Esophagus muscularis mucosa (tissue), 4 donors: Measurements from ENCODE around the gene NAV2. TPM values are rescaled to one million over a fixed set of nuclear protein-coding genes. Genes with fewer than 3 reads are reported as not detected.

Experiments used
- DNase-seq: peaks from one replicate; pipeline ENCODE4 v3.0.0-alpha.2; 2017; ENCODE audit errors: extremely low spot score
- H3K27ac ChIP-seq, 4 donors: fragments of 200-600 bp; sonication (generic); replicated peaks in 1 of 4; 1 replicate in 3 of 4; 2 replicates in 1 of 4; pipeline ENCODE4 v1.5.1; 2016 to 2019; ENCODE audit warnings: mild to moderate bottlenecking in 1 of 4
- H3K27me3 ChIP-seq, 4 donors: fragments of 200-600 bp; sonication (generic); one replicate each; pipeline versions ENCODE4 v1.5.1 to v1.6.0; 2016 to 2019
- H3K36me3 ChIP-seq, 4 donors: fragments of 200-600 bp; sonication (generic); one replicate each; pipeline ENCODE4 v1.5.1; 2016 to 2019
- H3K4me1 ChIP-seq, 4 donors: fragments of 200-600 bp; sonication (generic); one replicate each; pipeline ENCODE4 v1.5.1; 2016 to 2019
- H3K4me3 ChIP-seq, 4 donors: fragments of 200-600 bp; sonication (generic); 1 replicate in 2 of 4; 2 replicates in 2 of 4; pipeline ENCODE4 v1.5.1; 2016 to 2019; ENCODE audit warnings: mild to moderate bottlenecking in 4 of 4, moderate library complexity in 1 of 4
- H3K9me3 ChIP-seq, 4 donors: fragments of 200-600 bp; sonication (generic); 1 replicate in 3 of 4; 2 replicates in 1 of 4; pipeline ENCODE4 v1.5.1; 2016 to 2019
- CTCF ChIP-seq, 3 experiments: fragments of 200-600 bp in 2 of 3; fragments of 450-650 bp in 1 of 3; sonication (generic) in 2 of 3; IDR thresholded peaks; one replicate each; pipeline ENCODE4 v1.5.1; 2017 to 2019; ENCODE audit warnings: antibody characterized with exemption in 3 of 3, mild to moderate bottlenecking in 2 of 3, moderate library complexity in 1 of 3
- EP300 ChIP-seq: sonication (generic); formaldehyde crosslinking; IDR thresholded peaks from one replicate; pipeline ENCODE4 v1.6.1; 2017; ENCODE audit warnings: antibody characterized with exemption
- POLR2A ChIP-seq: fragments of 450-650 bp; IDR thresholded peaks from one replicate; pipeline ENCODE4 v1.6.1; 2017; ENCODE audit warnings: antibody characterized with exemption, moderate library complexity, mild to moderate bottlenecking, low read depth
- POLR2AphosphoS5 ChIP-seq, 2 donors: sonication (generic); formaldehyde crosslinking; IDR thresholded peaks; one replicate each; pipeline ENCODE4 v1.6.1; 2017; ENCODE audit warnings: antibody characterized with exemption in 2 of 2
- WGBS: methylation state at CpG from one replicate; pipeline ENCODE4 v1.1.5; 2018; 5-methylcytosine and 5-hydroxymethylcytosine counted together
- intact Hi-C: fragments of 100-400 bp; cut with DNase I; formaldehyde crosslinking; loops from one replicate; pipeline ENCODE4 v1.15.1; 2023
- total RNA-seq, 4 donors: library from RNA; depleted of rRNA; stranded (reverse); fragments of >200 nt; gene quantifications; one replicate each; pipeline versions ENCODE4 v1.1.0 to v1.2.1, GENCODE V29; 2016

NAV2 gene
- total RNA-seq, 4 donors from 2014 or later, result 21.9 to 57.0 (median 37.5) TPM

- TF ChIP-seq CTCF (IDR thresholded peaks at IDR 0.05), result no peak
- TF ChIP-seq EP300, result peak; percentile 27
- peak; percentile 54 to 61 for TF ChIP-seq POLR2AphosphoS5 (IDR thresholded peaks at IDR 0.05)
- Histone ChIP-seq H3K27me3 (no peaks in the 10 kb centered on the region), H3K4me3 (no peak overlapping the region), H3K27ac (peak overlapping the region; percentile 78 to 97 (median 82)), H3K36me3 (peaks cover 0 to 5% (median 0%) of the 10 kb centered on the region in 4 donors), H3K9me3 (no peaks in the 10 kb centered on the region), H3K4me1 (peaks cover 55 to 99% (median 93%) of the 10 kb centered on the region in 4 donors)
- 11% methylated on average over 3 of the region's 5 CpGs for WGBS
- no peak for DNase-seq
- intact Hi-C loops, result no loop called here
These were observed 11.1 kb downstream of the NAV2 start for GRCh38 chr11:19723572-19724342.

GRCh38 chr11:19724765-19725164 lies 12.1 kb downstream of the NAV2 start:
- Histone ChIP-seq H3K4me3 (no peak overlapping the region), H3K9me3 (no peaks in the 10 kb centered on the region), H3K27me3 (no peaks in the 10 kb centered on the region), H3K4me1 (peaks cover 51 to 99% (median 94%) of the 10 kb centered on the region in 4 donors), H3K36me3 (peaks cover 0 to 5% (median 0%) of the 10 kb centered on the region in 4 donors), H3K27ac (peak overlapping the region; percentile 78 to 97 (median 82))
- TF ChIP-seq EP300, result no peak
- TF ChIP-seq POLR2A, result no peak
- no peak for TF ChIP-seq POLR2AphosphoS5 (IDR thresholded peaks at IDR 0.05)
- no peak for TF ChIP-seq CTCF (IDR thresholded peaks at IDR 0.05)
- 81% methylated on average over 2 of the region's 2 CpGs for WGBS
- DNase-seq, result no peak
- intact Hi-C loops, result no loop called here

GRCh38 chr11:19725379-19726079 lies 12.9 kb downstream of the NAV2 start:
- TF ChIP-seq EP300 (peak; percentile 51), POLR2A (no peak), POLR2AphosphoS5 (IDR thresholded peaks at IDR 0.05) (peak; percentile 16 to 50), CTCF (IDR thresholded peaks at IDR 0.05) (no peak)
- WGBS, result 70% methylated on average over 12 of the region's 12 CpGs
- Histone ChIP-seq H3K27me3 (no peaks in the 10 kb centered on the region), H3K4me1 (peaks cover 58 to 99% (median 97%) of the 10 kb centered on the region in 4 donors), H3K4me3 (no peak overlapping the region), H3K27ac (peak overlapping the region; percentile 78 to 97 (median 82)), H3K9me3 (no peaks in the 10 kb centered on the region), H3K36me3 (peaks cover 0 to 5% (median 0%) of the 10 kb centered on the region in 4 donors)
- no peak for DNase-seq
- intact Hi-C loops, result no loop called here

GRCh38 chr11:19727246-19727645 lies 14.6 kb downstream of the NAV2 start:
- H3K27ac ChIP-seq, result peak overlapping the region; percentile 78 to 97 (median 82)
- no peaks in the 10 kb centered on the region for H3K9me3 ChIP-seq
- TF ChIP-seq EP300, result no peak
- TF ChIP-seq POLR2AphosphoS5 (IDR thresholded peaks at IDR 0.05), result no peak
- TF ChIP-seq POLR2A, result no peak
- no peak for TF ChIP-seq CTCF (IDR thresholded peaks at IDR 0.05)
- H3K4me1 ChIP-seq, result peaks cover 59 to 97% (median 96%) of the 10 kb centered on the region in 4 donors
- intact Hi-C loops, result no loop called here
- peaks cover 0 to 5% (median 0%) of the 10 kb centered on the region in 4 donors for H3K36me3 ChIP-seq
- no peak overlapping the region for H3K4me3 ChIP-seq
- no peak for DNase-seq
- H3K27me3 ChIP-seq, result no peaks in the 10 kb centered on the region
- 71% methylated on average over 1 of the region's 1 CpG for WGBS
